Measurements from ENCODE around the gene OR51D1.

OR51D1 gene

DNA sequence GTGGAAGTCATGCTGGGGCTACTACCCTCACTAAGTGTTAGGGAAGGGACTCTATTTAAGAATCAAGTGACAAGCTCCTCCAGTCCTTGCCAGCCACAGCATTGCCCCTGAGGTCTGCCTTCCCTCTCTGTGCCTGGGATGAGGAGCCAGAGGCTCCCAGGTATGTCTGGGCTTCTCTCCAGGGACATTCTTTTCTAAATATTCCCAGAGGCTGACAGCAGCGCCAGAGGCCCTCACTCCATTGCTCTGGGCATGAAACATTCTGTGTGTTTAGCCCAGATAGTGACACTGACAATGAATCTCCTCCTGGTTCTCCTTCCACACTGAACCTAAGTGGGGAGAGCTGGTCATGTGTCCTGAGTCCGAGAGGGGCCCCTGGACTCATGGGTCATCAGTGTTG, 8.7 kb downstream of the OR51D1 start:
- DNase-seq, result no peak

DNA sequence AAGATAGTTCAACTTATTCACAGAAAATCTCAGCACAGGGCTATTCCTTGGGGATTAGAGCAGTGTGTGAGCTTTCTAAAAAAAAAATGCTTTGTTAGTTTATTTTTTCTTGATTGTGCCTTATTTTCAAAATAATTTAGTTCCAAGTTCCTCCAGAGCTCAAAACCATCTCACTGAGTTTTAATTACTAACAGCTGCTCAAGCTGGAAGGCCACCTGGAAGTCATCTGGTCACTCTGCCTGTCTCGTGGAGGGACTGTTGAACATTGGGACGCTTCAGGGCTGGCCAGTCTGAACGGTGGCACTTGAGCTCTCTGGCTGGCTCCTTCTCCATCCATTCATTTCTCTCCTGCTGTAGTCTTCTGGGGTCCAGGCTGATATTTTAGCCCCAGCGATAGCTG, 10.5 kb downstream of the OR51D1 start:
- no peak for DNase-seq

DNA sequence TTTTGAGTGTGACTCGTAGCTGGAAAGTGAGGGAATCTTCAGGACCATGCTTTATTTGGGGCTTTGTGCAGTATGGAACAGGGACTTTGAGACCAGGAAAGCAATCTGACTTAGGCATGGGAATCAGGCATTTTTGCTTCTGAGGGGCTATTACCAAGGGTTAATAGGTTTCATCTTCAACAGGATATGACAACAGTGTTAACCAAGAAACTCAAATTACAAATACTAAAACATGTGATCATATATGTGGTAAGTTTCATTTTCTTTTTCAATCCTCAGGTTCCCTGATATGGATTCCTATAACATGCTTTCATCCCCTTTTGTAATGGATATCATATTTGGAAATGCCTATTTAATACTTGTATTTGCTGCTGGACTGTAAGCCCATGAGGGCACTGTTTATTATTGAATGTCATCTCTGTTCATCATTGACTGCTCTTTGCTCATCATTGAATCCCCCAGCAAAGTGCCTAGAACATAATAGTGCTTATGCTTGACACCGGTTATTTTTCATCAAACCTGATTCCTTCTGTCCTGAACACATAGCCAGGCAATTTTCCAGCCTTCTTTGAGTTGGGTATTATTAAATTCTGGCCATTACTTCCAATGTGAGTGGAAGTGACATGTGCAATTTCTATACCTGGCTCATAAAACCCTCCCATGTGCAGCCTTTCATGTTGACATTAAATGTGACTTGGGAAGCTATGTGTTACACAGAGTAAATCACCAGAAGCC, 17.5 kb downstream of the OR51D1 start:
- DNase-seq, result no peak

DNA sequence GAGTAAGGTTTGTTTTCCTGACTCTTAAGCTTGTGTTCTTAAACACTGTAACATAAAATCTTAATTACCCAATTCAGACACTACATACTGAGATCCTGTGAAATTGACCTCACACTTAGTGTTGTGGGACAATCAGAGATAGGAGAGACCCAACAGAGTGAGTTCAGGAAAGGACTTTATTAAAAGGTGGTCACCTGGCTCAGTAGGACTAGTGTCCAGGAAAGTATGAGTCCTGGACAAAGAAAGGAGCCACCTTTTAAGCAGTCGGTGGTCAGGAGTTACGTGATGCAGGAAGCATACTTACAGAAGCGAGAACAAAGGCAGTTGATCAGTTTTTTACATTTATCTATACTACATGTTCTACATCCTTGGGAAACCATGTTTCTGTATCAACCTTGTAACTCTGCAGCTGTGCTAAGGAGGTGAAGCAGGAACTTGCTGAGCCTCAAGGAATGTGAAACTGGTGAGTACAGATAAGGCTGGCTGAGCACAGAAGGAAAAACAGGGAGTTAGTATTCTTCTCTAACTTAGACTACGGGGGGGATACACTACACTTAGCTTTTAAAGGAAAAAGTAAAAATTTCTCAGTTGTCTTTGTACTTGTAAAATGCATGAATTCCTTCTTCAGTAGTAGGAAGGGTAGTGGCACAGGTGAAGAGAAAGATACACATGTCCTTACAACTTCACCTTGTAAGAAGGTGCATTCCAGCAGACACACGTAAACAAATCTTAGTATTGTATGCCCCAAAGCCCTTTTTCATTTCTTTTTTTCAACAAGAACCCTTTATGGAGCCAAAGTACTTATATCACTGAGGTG, 21.6 kb downstream of the OR51D1 start:
- DNase-seq, result no peak

GRCh38 chr11:4662876-4663275, 25.6 kb downstream of the OR51D1 start:
- DNase-seq, result no peak

DNA sequence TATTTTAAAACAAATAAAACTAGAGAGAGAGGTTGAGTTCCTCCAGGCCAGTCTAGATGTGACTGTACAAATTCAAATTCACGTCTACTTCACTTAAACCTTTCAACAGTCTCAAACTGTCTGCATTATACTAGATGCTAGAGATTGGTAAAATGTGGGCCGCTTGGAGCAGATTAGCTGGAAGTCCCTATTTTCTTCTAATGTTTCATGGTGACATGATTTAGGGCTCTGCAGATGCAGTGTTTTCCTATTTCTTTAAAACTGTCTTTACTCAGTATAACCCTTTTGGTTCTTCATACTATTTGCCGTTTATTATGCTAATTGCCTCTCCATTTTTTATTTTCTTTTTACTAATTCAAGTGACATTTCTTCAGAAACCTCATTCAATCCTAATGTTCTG, 26.9 kb downstream of the OR51D1 start:
- DNase-seq, result no peak

DNA sequence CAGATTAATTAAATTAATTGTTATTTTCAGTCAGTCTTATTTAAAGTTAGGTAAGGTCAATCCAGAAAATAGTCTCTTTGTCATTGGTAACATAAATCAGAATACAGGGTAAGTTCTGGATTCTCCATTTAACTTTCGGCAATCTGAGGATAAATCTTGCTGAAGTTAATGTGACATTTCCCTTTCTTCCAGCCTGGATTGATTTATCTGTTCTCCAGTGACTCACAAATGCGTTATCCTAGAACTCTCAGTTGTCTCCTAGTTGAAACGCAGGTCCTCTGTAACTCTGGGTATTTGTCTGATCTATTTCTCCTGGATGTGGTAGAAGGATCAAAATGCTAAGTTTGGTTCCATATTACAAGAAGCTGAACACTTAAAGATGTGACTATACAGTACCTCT, 27.5 kb downstream of the OR51D1 start:
- DNase-seq, result no peak

DNA sequence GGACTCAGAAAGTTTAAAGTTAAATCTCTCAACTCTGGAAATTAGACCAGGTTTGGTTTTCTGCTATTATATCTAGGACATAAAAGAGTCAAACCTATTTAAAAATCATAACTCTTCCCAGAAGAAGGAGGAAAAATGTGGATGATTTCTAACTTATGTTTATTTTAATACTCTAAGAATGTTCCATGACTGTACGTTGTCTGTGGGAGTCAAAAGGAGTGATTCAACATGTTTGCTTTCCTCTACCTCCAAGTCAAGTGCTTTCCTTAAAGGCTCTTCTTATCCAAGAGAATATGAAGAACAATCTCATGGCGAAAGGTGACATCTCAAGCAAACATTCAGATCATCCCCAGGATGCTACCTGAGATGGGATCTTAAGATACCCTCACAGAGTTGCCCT, 28.1 kb downstream of the OR51D1 start:
- DNase-seq, result no peak

DNA sequence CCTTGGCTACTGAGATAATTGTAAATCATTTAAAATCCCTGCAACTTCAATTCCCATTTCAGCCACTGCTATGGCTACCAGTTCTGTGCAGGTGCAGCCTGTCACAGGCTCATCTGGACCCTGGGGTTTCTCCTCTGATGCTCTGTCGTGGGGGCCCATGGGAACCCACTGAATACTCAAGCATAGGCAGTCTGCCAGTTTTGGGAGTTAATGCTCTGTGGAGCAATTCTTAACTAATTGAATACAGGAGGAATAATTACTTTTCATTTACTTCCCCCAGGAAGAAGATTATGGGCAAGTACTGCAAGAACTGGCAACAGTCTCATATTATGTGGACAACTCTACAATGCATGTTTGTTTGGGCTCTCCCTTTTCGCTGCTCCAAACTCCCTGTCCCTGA, 34.5 kb downstream of the OR51D1 start:
- DNase-seq, result no peak

DNA sequence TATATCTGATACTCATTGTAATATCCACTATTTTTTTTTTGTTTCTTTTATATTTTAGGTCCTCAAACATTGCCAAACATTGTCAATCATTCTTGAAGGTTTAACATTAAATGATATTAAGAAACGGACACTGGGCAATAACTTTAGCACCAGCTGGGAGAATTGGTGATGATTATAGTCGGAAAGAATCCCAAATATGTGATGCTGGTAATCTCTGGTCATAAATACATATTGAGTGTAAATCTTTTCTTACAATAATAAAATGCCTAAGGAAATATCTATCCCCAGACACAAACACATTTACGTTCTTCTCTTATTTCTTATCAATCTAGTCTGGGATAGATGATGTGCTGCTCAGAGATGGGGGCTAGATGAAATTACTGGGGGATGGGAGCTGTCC, 35.2 kb downstream of the OR51D1 start:
- no peak for DNase-seq

- DNase-seq, result no peak
Observed at GRCh38 chr11:4673781-4674180, 36.5 kb downstream of the OR51D1 start.

DNA sequence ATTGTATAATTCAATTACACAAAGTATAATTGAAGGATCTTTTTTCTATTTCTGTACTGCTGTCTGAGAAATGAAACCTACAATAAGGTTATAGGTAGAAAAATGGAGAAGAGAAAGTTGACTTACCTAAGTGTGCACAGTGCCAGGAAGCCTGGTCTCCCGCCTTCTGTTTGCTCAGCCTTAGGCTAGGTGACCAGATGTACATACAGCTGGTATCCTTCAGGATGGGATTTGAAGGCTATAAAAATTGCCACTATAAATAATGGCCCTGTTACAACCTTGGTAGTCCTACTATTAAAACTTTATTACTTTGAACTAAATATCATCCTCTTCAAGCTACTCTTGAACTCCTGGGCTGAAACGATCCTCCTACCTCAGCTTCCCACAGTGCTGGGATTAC, 40.7 kb downstream of the OR51D1 start:
- DNase-seq, result peak; percentile 44

DNA sequence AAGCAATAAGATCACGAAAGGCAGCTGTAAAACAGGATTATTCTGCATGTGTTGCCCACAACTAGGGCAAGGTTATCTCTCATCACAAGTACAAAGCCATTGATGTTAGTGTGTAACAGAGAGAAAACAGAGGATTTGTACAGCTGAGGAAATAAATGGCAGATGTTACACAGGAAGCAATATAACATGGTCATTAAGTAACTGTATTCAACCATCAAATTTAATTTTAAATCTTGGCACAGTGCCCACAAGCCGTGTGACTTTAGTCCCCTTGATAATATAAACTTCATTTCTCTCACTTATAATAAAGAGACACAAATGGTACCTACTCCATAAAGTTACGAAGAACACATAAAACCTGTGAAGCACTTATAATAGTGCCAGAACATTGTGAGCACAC, 43.1 kb downstream of the OR51D1 start:
- peak; percentile 52 for DNase-seq

- DNase-seq, result no peak
Observed at GRCh38 chr11:4682623-4683419, 45.5 kb downstream of the OR51D1 start.

DNA sequence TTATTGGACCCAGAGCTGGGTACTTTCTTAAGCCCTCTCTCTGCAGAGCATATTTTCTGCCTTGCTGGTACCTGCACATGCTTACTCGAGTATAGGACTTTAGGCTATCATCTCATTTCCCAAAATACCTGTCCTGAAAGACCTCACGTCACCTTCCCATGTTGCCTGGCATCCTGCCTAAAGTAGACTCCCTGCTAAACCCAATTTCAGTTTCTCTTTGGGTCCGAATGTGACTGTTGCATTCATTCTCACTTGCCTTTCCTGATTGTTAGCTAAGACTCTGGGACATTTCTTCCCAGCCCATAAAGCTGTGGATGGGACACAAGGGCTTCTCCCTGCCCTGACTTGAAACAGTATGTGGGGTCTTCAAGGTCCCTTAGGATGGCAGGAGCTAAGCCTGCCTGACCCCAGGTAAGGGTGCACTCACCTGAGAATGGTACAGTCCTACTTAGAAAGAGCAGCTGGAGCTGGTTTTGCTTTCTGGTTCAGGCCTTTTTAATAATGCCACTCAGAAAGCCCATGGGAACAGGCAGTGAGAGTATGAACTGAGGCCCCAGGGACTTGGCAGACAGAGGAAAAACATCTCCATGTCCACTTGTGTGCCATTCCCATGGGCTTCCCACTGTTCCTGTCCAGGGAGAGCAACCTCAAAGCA, 47.5 kb downstream of the OR51D1 start:
- peak; percentile 32 for DNase-seq
